Prostate gland (tissue), 2 donors: ENCODE results near the gene PSMB9.

Experiments used
- CTCF ChIP-seq, 4 experiments: fragments of 200-600 bp in 2 of 4; fragments of 450-650 bp in 2 of 4; sonication (generic) in 2 of 4; IDR thresholded peaks; 1 replicate in 3 of 4; 2 replicates in 1 of 4; pipeline ENCODE4 v1.5.1; 2016 to 2019; ENCODE audit warnings: antibody characterized with exemption in 4 of 4, mild to moderate bottlenecking in 2 of 4, moderate library complexity in 2 of 4
- POLR2A ChIP-seq: fragments of 450-650 bp; IDR thresholded peaks from one replicate; pipeline ENCODE4 v1.6.1; 2016; ENCODE audit warnings: antibody characterized with exemption, mild to moderate bottlenecking

GRCh38 chr6:32888576-32888975 is 34.6 kb downstream of the PSMB9 start:
- TF ChIP-seq CTCF (IDR thresholded peaks at IDR 0.05) (no peak), POLR2A (no peak)
